ENCODE measurements around the gene PFKFB4.
A peak's percentile ranks its signal among the peaks of the same experiment; 100 is the strongest.

PFKFB4 gene

GRCh38 chr3:48581621-48582481 lies 25.2 kb upstream of the PFKFB4 start:
- DNase-seq, result no peak

GRCh38 chr3:48576647-48577046 lies 20.0 kb upstream of the PFKFB4 start:
- DNase-seq, result no peak

GRCh38 chr3:48575366-48575765 lies 18.8 kb upstream of the PFKFB4 start:
- DNase-seq, result no peak

GRCh38 chr3:48573973-48574585 lies 17.5 kb upstream of the PFKFB4 start:
- DNase-seq, result no peak

- no peak for DNase-seq
Observed at GRCh38 chr3:48572517-48572916, 15.9 kb upstream of the PFKFB4 start.

- DNase-seq, result no peak
Observed at GRCh38 chr3:48571938-48572337, 15.3 kb upstream of the PFKFB4 start.

- DNase-seq, result no peak
Observed at GRCh38 chr3:48569808-48570450, 13.3 kb upstream of the PFKFB4 start.

GRCh38 chr3:48569400-48569799 lies 12.8 kb upstream of the PFKFB4 start:
- DNase-seq, result no peak

- DNase-seq, result no peak
Observed at GRCh38 chr3:48568476-48568875, 11.9 kb upstream of the PFKFB4 start.

GRCh38 chr3:48567500-48567899 lies 10.9 kb upstream of the PFKFB4 start:
- DNase-seq, result no peak

- no peak for DNase-seq
Observed at GRCh38 chr3:48567090-48567489, 10.5 kb upstream of the PFKFB4 start.

GRCh38 chr3:48566401-48566760 lies 9.8 kb upstream of the PFKFB4 start:
- DNase-seq, result no peak

GRCh38 chr3:48565591-48566400 lies 9.2 kb upstream of the PFKFB4 start:
- no peak for DNase-seq

- no peak for DNase-seq
Observed at GRCh38 chr3:48565186-48565585, 8.6 kb upstream of the PFKFB4 start.

- no peak for DNase-seq
Observed at GRCh38 chr3:48564667-48565066, 8.1 kb upstream of the PFKFB4 start.

- DNase-seq, result peak; percentile 44
Observed at GRCh38 chr3:48564022-48564421, 7.4 kb upstream of the PFKFB4 start.

- DNase-seq, result no peak
Observed at GRCh38 chr3:48563382-48563918, 6.8 kb upstream of the PFKFB4 start, which contains the start of gene UCN2. TSS of gene UCN2 (minus strand) at chr3:48563781. CDS start at chr3:48563124, 657 bp downstream.

GRCh38 chr3:48562367-48563095 lies 5.9 kb upstream of the PFKFB4 start:
- DNase-seq, result no peak

GRCh38 chr3:48561045-48561736 lies 4.6 kb upstream of the PFKFB4 start:
- peak; percentile 13 for DNase-seq

GRCh38 chr3:48560648-48561018 lies 4.0 kb upstream of the PFKFB4 start:
- DNase-seq, result no peak

GRCh38 chr3:48558493-48559134 lies 2.0 kb upstream of the PFKFB4 start:
- no peak for DNase-seq
